HL-60/S4 (cell line): ENCODE measurements around the gene TGFBR3L.

ENCODE experiments used
- in situ Hi-C: fragments of 300-500 bp; cut with MboI; formaldehyde crosslinking; loops from 2 replicates; pipeline ENCODE4 v1.14.3; 2022; ENCODE audit warnings: low sequenced_read_pairs

The TGFBR3L gene

DNA sequence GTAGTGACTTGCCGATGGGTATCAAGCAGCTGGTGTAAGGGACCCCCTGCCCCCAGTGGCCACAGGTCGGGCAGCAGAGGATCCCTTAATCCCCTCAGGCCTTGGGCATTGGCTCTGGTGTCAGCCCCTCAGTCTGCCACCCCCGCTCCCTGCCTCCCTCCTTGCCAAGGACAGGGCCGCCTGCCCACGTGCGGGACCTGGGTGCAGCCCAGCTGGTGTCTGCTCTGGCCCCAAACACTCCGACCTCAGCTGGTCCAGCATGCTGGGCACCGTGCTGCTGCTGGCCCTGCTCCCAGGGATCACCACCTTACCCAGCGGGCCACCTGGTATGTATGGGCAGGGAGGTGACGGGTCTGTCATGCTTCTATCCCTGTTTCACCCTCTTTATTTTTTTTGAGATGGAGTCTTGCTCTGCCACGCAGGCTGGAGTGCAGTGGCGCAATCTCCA lies at the start of gene TGFBR3L:
Gene TGFBR3L, plus strand, starts transcription at position 233 of the 448 bp plus-strand sequence.
- in situ Hi-C loops = no loop called here

DNA sequence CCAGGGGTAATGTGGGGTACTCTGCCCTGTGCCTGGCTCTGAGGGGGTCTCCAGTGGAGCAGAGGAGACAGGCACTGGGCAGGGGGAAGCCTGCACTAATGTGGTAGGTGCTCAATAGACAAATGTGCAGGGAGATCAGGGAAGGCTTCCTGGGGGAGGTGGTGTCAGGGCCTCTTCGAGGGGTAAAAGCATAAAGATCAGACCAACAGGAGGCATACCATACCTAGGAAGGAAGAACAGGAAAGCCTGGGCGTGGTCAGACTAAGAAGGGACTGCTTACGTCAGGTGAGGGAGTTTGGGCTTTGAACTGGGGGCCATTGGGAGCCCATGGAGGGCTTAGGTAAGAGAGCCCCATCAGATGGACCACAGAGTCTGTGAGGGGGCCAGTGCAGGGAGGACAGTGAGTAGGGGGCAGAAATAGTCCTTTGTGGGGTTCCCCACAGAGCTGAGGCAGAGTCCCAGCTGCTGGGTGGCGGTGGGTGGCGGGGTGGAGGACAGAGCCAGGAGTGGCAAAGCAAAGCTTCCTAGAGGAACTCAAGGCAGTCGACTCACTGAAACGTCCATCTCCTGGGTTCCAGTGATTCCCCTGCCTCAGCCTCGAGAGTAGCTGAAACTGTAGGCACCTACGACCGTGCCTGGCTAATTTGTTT lies 49.2 kb upstream of the TGFBR3L start:
- in situ Hi-C loops = no loop called here

DNA sequence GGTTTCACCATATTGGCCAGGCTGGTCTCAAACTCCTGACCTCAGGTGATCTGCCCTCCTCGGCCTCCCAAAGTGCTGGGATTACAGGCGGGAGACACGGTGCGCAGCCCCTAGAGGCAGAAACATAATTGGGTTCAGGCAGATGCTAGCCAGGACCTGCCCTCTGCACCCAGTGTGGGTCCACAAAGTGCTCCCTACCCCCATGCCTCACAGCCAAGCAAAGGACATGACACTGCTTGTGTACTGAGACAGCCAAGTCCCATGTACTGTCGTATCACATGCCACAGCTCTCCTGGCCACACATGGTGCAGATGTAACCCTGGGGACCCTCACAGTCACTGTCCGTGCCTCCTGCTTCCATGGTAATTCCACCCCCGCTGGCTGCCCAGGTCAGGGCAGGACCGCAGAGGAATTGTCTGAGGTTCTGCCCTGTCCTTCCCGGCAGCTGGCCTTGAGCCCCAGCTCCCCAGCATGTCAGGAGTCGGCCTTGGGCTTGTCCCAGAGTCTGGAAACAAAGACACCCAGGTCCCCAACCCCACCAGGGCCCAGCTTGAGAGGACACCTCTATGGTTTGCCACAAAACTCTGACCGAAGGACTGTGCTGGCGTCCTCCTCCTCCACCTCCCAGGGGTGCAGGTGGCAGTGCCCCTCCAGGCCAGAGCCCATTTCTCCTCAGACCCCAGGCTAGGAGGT lies 48.1 kb upstream of the TGFBR3L start:
- in situ Hi-C loops = no loop called here

DNA sequence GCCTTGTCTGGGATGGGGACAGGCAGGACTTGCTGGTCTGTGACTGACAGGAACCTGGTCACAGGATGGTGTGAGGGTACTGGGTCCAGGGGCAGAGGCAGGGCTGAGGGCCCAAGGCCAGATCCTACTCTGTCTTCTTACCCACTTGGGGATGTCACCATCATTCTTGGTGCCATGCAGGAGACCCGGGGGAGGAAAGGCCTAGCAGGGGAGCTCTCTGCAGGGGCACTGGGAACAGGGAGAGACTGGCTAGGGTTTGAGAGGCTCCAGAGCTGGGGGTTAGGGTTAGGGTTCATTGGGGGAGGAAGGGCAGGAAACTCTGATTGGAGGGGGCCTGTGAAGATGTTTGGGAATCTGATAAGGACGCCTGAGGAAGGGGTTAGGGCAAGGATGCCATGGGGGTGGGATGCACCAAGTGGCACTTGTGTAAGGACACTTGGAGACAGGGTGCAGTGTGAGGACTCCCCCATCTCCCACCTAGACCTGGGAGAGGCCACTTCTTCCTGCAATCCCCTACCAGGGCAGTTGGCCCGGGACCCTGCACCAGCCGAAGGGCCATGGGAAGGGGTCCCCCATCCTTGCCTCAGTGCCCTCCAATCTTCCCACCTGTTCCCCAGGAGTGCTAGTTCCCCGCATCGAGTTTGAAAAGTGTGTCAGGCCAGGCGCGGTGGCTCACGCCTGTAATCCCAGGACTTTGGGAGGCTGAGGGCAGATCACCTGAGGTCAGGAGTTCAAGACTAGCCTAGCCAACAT lies 47.4 kb upstream of the TGFBR3L start:
- in situ Hi-C loops = no loop called here

DNA sequence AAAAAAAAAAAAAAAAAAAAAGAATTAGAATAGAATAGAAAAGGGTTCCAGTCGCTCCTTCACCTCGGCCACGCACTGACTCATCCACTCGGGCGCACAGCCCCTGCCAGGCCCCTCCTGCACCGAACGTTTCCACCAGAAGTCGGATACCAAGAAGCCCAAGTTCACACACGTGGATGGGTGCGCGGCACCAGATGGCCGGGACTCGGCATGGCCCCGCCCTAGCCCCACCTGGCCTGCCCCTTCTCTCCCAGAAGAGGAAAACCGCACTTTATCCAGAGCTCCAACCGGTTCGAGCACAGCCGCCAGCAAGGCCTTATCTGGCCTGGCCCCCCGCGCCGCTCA lies 46.3 kb upstream of the TGFBR3L start:
- in situ Hi-C loops = no loop called here

DNA sequence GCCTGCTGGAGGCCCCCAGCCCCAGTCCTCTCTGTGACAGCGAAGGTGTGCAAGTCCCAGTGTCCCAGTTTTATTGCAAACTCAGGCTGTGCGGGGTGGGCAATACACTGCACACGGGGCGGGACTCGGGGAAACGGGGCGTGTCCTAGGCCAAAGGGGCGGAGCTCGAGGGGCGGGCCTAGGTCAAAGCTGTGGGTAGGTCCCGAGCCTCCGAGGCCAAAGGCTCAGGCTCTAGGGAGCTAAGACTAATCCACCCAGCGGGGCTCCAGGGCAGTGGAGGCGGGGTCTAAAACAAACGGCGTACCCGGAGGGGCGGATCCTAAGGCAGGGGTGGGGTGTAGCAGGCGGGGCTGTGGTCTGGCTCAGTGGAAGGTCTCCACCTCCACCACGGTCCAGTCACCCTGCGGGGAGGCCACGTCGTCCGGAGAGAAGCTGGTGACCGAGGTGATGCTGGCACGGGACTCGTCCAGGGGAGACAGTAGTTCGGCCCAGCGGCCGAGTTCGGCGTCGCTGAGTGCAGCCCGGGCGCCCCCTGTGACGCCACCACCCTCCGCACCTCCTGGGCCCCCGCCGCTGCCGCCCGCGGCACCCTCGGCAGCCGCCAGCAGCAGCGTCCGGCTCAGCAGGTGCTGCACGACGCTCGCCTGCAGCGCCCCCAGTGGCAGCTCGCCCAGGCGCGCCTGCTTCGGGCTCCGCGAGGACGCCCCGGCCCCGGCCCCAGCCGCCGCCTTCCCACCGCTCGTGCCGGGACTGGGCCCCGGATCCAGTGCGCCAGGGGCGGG lies 45.8 kb upstream of the TGFBR3L start:
- in situ Hi-C loops = no loop called here

DNA sequence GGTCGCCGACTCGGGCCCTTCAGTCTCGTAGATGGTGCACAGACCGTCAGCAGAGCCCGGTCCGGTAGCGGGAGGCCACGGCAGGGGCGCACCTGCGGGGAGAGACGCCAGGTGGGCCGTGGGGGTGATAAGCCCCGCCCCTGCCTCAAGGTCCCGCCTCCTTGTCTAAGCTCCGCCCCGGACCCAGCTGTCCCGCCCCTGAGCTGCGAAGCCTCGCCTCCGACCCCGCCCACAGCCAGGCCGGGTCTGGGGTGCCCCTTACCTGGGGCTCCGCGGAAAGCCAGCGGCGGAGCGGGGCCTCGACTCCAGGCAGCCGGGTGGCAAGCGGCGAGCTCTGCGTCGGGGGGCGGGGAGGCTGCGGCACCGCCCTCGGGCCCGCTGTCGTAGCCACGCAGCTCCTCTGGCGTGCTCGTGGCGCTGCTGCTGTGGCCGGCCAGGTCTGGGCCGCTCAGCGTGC lies 45.1 kb upstream of the TGFBR3L start:
- in situ Hi-C loops = no loop called here

DNA sequence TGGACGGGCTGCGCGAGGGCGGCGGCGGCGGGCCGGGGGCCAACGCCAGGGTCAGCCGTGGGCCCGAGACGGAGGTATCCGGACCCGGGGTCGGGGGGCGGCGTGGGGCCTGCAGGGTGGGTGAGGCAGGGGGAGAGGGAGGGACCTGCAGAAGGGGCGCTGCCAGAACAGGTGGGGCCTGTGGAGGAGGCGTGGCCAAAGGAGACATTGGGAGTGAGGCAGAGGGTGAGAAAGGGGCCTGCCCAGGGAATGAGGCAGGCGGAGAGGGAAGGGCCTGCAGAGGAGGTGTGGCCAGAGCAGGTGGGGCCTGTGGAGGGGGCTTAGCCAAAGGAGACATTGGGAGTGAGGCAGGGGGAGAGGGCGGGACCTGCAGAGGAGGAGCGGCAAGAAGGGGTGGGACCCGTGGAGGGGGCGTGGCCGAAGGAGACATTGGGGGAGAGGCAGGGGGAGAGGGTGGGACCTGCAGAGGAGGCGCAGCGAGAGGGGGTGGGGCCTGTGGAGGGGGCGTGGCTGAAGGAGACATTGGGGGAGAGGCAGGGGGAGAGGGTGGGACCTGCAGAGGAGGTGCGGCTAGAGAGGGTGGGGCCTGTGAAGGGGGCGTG lies 44.6 kb upstream of the TGFBR3L start:
- in situ Hi-C loops = no loop called here

DNA sequence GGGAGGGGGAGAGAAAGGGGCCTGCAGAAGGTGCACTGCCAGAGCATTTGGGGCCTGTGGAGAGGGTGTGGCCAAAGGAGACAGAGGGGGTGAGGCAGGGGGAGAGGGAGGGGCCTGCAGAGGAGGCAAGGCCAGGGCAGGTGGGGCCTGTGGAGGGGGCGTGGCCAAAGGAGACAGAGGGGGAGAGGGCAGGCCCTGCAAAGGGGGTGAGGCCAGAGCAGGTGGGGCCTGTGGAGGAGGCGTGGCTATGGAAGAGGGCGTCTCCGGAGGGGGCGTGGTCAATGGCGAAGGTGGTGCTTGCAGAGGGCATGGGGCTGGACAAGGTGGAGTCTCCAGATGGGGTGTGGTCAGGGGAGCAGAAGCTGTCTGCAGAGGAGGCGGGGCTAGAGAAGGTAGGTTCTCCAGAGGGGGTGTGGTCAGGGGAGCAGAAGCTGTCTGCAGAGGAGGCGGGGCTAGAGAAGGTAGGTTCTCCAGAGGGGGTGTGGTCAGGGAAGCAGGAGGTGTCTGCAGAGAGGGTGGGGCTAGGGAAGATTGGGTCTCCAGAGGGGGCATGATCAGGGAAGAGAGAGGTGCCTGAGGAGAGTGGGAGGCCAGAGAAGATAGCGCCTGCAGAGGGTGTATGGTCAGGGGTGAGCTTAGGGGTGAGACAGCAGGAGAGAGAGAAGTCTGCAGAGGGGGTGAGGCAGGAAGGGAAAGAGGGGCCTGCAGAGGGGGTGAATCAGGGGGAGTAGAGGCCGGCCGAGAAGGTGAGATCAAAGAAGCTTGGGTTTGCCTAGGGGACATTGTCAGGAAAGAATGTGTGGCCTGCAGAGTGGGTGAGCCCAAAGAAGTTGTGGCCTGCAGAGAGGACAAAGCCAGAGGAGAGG lies 43.8 kb upstream of the TGFBR3L start:
- in situ Hi-C loops = no loop called here

DNA sequence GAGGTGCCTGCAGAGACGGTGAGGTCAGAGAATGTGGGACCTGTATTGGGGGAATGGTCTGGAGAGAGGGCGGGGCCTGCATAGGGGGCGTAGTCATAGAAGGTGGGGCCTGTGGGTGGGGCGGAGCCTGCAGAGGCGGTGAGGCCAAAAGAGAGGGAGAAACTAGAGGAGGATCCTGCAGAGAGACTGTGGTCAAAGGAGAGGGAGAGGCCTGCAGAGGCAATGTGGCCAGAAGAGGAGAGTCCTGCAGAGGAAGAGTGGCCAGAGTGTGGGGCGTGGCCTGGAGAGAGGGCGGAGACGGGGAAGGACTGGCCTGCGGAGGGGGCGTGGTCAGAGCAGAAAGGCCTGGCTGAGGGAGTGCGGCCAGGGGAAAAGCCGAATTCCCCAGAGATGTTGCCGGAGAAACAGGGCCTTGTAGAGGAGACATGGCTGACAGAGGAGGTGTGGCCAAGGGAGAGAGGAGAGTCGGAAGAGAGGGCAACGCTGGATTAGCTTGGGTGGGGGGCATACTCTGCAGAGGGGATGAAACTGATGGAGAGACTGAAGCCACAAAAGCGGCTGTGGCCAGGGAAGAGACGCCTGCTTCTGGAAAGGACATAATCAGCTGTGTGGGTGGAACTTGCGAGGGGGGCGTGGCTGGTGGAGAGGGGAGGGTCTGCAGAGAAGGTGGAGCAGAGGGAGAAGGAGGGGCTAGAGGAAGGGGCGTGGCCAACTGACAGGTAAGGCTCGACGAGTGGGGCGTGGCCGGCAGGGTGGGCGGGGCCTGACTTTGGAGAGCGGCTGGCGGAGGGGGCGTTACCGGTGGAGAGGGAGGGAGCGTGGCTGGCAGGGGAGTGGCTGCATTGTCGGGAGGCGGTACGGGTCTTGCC lies 43.0 kb upstream of the TGFBR3L start:
- in situ Hi-C loops = no loop called here

DNA sequence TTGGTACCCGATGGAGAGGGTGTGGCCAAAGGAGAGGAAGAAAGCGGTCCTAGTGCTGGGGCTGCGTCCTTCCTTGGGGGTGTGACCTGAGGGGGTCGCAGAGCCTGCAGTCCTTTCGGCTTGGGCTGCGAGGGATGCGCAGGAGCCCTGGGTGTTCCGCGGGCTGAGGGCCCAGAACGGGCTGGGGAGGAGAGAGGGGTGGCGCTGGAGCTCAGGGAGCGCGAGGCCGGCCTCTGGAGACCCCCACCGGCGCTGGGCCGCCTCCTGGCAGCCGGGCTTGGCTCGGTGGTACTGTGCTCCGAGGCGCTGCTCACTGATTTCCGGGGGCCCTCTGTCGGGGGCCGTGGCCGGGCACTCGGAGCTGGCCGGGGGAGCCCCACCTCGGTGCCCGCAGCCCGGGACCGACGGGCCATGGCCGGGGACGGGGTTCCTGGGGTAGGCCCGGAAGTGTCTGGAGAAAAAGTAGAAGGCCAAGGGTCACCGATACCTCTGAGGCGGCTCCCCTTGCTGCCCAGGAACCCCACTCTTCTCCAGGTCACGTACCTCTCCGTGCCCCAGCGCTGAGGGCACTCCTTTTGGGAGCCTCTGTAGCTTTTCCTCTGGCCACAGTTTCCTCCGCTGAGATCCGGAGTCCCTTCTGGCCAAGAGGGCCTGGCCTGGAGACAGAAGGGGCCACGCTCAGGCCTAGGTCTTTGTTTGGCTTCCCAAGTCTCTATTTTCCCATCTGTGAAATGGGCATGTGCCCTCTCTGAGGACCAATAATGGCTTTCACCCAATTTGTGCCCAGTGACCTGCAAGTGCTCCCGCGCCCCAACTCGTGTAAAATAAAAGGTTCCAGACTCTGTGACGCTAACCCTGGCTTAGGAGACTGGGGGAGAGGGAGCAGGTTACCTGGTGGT lies 42.1 kb upstream of the TGFBR3L start:
- in situ Hi-C loops = no loop called here

DNA sequence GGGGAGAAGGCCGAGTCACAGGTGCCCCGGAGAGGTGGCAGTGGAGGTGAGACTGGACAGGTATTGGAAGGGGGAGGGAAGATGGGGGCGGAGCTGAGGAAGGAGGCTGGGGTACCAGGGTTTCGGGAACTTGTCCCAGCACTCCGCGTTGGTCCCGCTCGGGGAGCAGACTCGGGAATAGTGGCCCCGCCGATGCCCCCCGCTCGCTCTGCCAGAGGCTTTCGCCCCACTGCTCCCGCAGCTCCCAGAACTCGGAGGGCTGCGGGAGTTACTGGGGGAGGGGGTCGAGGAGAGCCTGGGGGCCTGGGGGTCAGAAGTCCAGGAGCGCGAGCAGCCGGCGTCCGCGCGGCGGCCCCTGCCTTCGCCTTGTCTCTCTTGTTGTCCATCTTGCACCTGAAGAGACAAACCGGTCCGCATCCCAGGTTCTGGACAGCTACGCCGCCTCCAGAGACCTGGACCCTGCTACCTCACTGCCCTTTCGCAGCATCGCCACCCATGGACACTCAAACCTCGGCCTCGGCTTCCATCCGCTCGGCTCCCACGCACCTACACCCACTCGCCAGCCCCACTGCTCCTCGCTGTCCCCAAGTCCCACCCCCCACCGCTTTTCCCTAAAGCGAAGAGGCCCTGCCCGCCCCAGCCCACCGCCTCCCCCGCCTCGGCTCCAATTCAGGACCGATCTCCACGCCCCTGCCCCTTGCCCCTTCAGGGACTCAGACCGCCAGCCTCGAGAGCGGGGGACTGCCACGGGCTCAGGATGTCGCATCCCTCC lies 41.1 kb upstream of the TGFBR3L start:
- in situ Hi-C loops = no loop called here

DNA sequence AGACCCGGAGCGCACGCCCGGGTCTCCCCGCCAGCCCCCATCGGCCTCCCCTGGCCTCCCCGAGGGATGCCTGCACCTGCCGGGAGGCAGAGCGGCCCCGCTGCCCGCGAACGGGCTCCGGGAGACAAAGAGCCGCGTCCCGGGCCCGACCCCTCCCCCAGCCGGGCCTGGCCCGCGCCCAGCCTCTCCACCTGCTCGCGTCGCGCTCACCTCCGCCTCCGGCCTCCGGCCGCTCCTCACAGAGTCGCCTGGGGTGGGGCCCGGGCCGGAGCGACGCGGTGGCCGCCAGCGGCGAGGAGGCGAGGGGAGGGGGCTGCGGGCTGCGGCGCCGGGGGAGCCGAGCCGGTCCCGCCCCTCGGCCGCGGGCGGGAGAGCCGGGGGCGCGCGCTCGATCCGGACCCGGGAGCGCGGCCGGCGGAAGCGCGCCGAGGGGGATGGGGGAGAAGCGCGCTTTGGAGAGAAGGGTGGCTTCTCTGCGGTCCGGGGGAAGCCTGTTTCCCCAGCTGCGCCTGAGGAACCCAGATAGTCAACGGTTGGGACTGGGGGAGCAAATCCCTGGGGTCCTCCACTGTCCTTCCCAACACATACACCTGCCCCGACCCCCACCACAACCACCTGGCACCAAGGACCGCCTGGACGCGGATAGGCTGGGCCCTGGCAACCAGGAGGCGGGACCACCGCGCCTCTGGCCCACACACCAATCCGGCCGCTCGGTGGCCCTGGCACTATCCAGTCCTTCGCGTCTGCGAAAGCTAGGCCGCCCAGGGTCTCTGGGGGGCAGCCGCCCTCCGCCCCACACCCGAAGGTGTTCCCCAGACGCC lies 40.3 kb upstream of the TGFBR3L start, which contains the start of gene PRR36:
Gene PRR36, minus strand, starts transcription at position 315 of the 821 bp plus-strand sequence. CDS start 701 bp downstream, outside the sequence.
- in situ Hi-C loops = no loop called here

DNA sequence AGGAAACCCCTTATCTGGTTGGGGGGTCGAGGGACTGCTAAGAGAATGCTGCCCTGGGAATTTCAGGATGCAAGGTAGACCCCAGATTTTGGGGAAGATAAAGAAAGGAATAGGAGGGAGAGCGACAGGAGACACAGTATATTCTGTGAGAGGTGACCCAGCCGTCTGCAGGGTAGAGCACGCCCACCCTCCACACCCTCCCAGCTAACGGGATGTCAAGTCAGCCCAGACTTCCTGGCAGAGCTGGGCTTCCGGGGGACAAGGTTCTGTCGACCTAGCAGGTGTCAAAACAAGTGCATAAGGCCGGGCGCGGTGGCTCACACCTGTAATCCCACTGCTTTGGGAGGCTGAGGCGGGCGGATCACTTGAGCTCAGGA lies 39.7 kb upstream of the TGFBR3L start:
- in situ Hi-C loops = no loop called here

DNA sequence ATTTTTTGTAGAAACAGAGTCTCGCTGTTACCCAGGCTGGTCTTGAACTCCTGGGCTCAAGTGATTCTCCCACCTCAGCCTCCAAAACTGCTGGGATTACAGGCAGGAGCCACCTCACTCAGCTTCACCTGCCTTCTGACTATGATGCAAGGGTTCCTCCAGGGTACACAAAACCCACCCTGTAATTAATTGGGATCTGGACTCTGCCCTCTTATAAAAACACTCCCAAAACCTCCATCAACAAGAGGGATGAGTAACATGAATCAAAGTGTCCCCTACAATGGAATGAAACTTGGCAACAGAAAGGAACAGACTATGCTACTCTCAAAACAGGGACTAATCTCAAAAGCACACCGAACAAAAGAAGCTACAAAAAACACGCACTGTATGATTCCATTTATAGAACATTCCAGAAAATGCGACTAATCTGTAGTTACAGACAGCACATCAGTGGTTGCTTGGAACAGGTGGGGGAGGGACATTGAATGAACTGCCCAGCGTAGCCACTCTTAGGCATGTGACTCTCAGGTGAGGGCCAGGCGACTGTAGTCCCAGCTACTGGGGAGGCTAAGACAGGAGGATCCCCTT lies 37.3 kb upstream of the TGFBR3L start:
- in situ Hi-C loops = no loop called here
